Right lobe of liver (tissue), 6 donors: ENCODE results near the gene PTPRN2. TPM values are rescaled to one million over a fixed set of nuclear protein-coding genes. Genes with fewer than 3 reads are reported as not detected.
"Not testable (repeated sequence)": the region's sequence is repeated elsewhere in the genome, so short reads cannot be mapped to it uniquely, and the experiment has no call there.

Experiments
- ATAC-seq, 4 donors: fragments of 200-7000 bp; cut with Tn5 transposase; one replicate each; pipeline ENCODE4 v1.9.1; 2020; ENCODE audit warnings: mild to moderate bottlenecking in 4 of 4, moderate library complexity in 4 of 4
- DNase-seq, 3 donors: peaks; one replicate each; pipeline ENCODE4 v3.0.0-alpha.2; 2020
- H3K27ac ChIP-seq, 3 donors: fragments of 200-600 bp; one replicate each; pipeline ENCODE4 v1.8.0; 2022
- H3K27me3 ChIP-seq, 2 donors: fragments of 200-600 bp; one replicate each; pipeline ENCODE4 v1.8.0; 2022
- H3K36me3 ChIP-seq, 4 donors: fragments of 200-600 bp; sonication (generic) in 1 of 4; one replicate each; pipeline versions ENCODE4 v1.5.1 to v1.8.0; 2017 to 2022; ENCODE audit warnings: control low read depth in 1 of 4
- H3K4me1 ChIP-seq, 4 donors: fragments of 200-600 bp; sonication (generic) in 1 of 4; one replicate each; pipeline versions ENCODE4 v1.5.1 to v1.8.0; 2017 to 2022; ENCODE audit warnings: control low read depth in 1 of 4
- H3K4me3 ChIP-seq, 3 donors: fragments of 200-600 bp; one replicate each; pipeline ENCODE4 v1.8.0; 2022
- H3K9me3 ChIP-seq, 4 donors: fragments of 200-600 bp; sonication (generic) in 1 of 4; one replicate each; pipeline versions ENCODE4 v1.5.1 to v1.8.0; 2017 to 2022; ENCODE audit warnings: control low read depth in 1 of 4
- CTCF ChIP-seq, 4 donors: fragments of 200-600 bp in 3 of 4; fragments of 450-650 bp in 1 of 4; IDR thresholded peaks; one replicate each; pipeline versions ENCODE4 v1.5.1 to v1.8.0; 2016 to 2022; ENCODE audit warnings: antibody characterized with exemption in 4 of 4, mild to moderate bottlenecking in 2 of 4
- POLR2A ChIP-seq: fragments of 450-650 bp; IDR thresholded peaks from one replicate; pipeline ENCODE4 v1.6.1; 2017; ENCODE audit warnings: antibody characterized with exemption, mild to moderate bottlenecking
- WGBS: methylation state at CpG from one replicate; pipeline ENCODE4 v1.1.6; 2018; ENCODE audit warnings: low coverage, low lambda C conversion rate; ENCODE audit not compliant: insufficient coverage; ENCODE audit errors: missing lambda C conversion rate; 5-methylcytosine and 5-hydroxymethylcytosine counted together
- intact Hi-C, 2 donors: fragments of 100-400 bp; cut with DNase I; formaldehyde crosslinking; loops; one replicate each; pipeline versions ENCODE4 v1.11.2 to v1.14.1; 2022
- total RNA-seq, 6 experiments: library from RNA; depleted of rRNA in 2 of 6; stranded (reverse); fragments of >200 nt in 2 of 6; fragmentation: NEBNext Ultra II Directional in 3 of 6; extraction: Animal tissue kit (Norgen Biotek cat#: 25700) in 3 of 6; gene quantifications; one replicate each; pipeline versions ENCODE4 v1.1.0 to v1.2.4, GENCODE V29; 2016 to 2023
- donor health status: DM: no; HTN: yes; CAD: no.
- donor health status: DM: no; HTN: no; CAD: no.
- donor health status: DM: no; HTN: no; CAD: no.
- donor health status: DM: no; HTN: yes; CAD: no.
- donor health status: DM: no; HTN: yes; CAD: no.

The PTPRN2 gene
- total RNA-seq, 6 experiments from 2014 or later, result 0.15 to 0.87 (median 0.67) TPM

GRCh38 chr7:157594306-157594705, 993.3 kb downstream of the PTPRN2 start:
- no peaks in the 10 kb centered on the region for H3K4me1 ChIP-seq
- no peak overlapping the region for H3K27ac ChIP-seq
- 60% methylated on average over 5 of the region's 26 CpGs for WGBS
- TF ChIP-seq CTCF (IDR thresholded peaks at IDR 0.05), result no peak
- no peak for TF ChIP-seq POLR2A
- no peak overlapping the region for H3K4me3 ChIP-seq
- ATAC-seq (peak in 2 of 4 donors; percentile 26 to 27), DNase-seq (no peak)
- intact Hi-C loops, result no loop called here
- H3K9me3 ChIP-seq, result no peaks in the 10 kb centered on the region
- no peaks in the 10 kb centered on the region for H3K27me3 ChIP-seq
- H3K36me3 ChIP-seq, result no peaks in the 10 kb centered on the region

DNA sequence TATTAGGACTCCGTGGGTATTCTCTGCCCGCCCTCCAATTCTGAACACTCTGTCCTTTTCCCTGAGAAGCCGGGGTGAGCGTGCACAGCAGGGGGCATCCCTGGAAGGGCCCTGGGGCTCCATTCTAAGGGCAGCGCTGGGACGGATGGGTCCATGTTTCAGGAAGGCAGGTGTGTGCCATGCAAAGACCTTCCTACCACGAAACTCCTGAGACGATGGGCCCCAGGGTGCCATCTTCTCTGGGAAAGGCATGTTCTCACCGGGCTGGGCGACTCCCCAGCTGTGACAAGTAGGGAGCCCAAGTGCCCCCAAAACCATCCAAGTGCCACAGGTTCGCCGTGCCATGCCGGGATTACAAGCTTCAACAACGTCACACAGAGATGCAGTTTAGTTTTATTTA, 994.1 kb downstream of the PTPRN2 start:
- 86% methylated on average over 7 of the region's 14 CpGs for WGBS
- TF ChIP-seq CTCF (IDR thresholded peaks at IDR 0.05) (no peak), POLR2A (no peak)

GRCh38 chr7:157592636-157593320, 994.8 kb downstream of the PTPRN2 start:
- ATAC-seq, H3K4me3 ChIP-seq, H3K27me3 ChIP-seq, H3K9me3 ChIP-seq, DNase-seq, H3K27ac ChIP-seq, H3K4me1 ChIP-seq, H3K36me3 ChIP-seq, intact Hi-C loops: not testable (repeated sequence)
- WGBS, result 77% methylated on average over 22 of the region's 31 CpGs

More for the DNA sequence above, 994.1 kb downstream of the PTPRN2 start:
- H3K27me3 ChIP-seq, result no peaks in the 10 kb centered on the region
- no peaks in the 10 kb centered on the region for H3K36me3 ChIP-seq
- no peak overlapping the region for H3K27ac ChIP-seq
- no peaks in the 10 kb centered on the region for H3K9me3 ChIP-seq
- DNase-seq (no peak), ATAC-seq (no peak)
- no peaks in the 10 kb centered on the region for H3K4me1 ChIP-seq
- intact Hi-C loops, result no loop called here
- H3K4me3 ChIP-seq, result no peak overlapping the region

GRCh38 chr7:157590526-157590925, 997.1 kb downstream of the PTPRN2 start:
- H3K27ac ChIP-seq, result no peak overlapping the region
- no peaks in the 10 kb centered on the region for H3K9me3 ChIP-seq
- no peaks in the 10 kb centered on the region for H3K4me1 ChIP-seq
- ATAC-seq (no peak), DNase-seq (no peak)
- no peaks in the 10 kb centered on the region for H3K36me3 ChIP-seq
- TF ChIP-seq CTCF (IDR thresholded peaks at IDR 0.05) (no peak), POLR2A (no peak)
- intact Hi-C loops, result no loop called here
- no peak overlapping the region for H3K4me3 ChIP-seq
- no peaks in the 10 kb centered on the region for H3K27me3 ChIP-seq
- 46% methylated on average over 5 of the region's 13 CpGs for WGBS

- intact Hi-C loops, result no loop called here
- Histone ChIP-seq H3K4me1 (no peaks in the 10 kb centered on the region), H3K36me3 (no peaks in the 10 kb centered on the region), H3K4me3 (no peak overlapping the region), H3K9me3 (no peaks in the 10 kb centered on the region), H3K27me3 (no peaks in the 10 kb centered on the region), H3K27ac (no peak overlapping the region)
- WGBS, result 56% methylated on average over 11 of the region's 11 CpGs
- no peak for ATAC-seq
- DNase-seq, result no peak
- TF ChIP-seq POLR2A (no peak), CTCF (IDR thresholded peaks at IDR 0.05) (no peak)
Measured at GRCh38 chr7:157589680-157590079, 997.9 kb downstream of the PTPRN2 start.
